Activated T-helper 17 cell treated with anti-CD3 and anti-CD28 coated beads, Interleukin-2, amount 50 U/mL, for 72 hours (primary cell): ENCODE measurements around the gene TGIF2. TPM values are rescaled to one million over a fixed set of nuclear protein-coding genes. Genes with fewer than 3 reads are reported as not detected.
A peak's percentile ranks its signal among the peaks of the same experiment; 100 is the strongest.

Experiments
- ATAC-seq: fragments of 150-1000 bp; cut with Tn5 transposase; replicated peaks from 2 replicates; pipeline ENCODE4 v1.10.0; 2021; ENCODE audit warnings: mild to moderate bottlenecking, moderate library complexity
- H3K27ac Mint-ChIP-seq: one replicate; pipeline ENCODE4 v1.8.0; 2022; ENCODE audit warnings: mixed read lengths
- H3K27me3 Mint-ChIP-seq: one replicate; pipeline ENCODE4 v1.8.0; 2022; ENCODE audit warnings: mixed read lengths
- H3K36me3 Mint-ChIP-seq: one replicate; pipeline ENCODE4 v1.8.0; 2022; ENCODE audit warnings: low read depth, mild to moderate bottlenecking, mixed read lengths
- H3K4me1 Mint-ChIP-seq: one replicate; pipeline ENCODE4 v1.8.0; 2022; ENCODE audit warnings: mixed read lengths
- H3K4me3 Mint-ChIP-seq: one replicate; pipeline ENCODE4 v1.8.0; 2022; ENCODE audit warnings: mild to moderate bottlenecking, mixed read lengths
- H3K9me3 Mint-ChIP-seq: one replicate; pipeline ENCODE4 v1.8.0; 2022; ENCODE audit warnings: mixed read lengths
- total RNA-seq, 2 donors: library from RNA; stranded (reverse); gene quantifications; one replicate each; pipeline ENCODE4 v1.2.3, GENCODE V29; 2022

The TGIF2 gene
- total RNA-seq, result 10 to 100 TPM; 43.8 to 57.1 TPM

- H3K4me3 Mint-ChIP-seq, result peak within 1 kb of the TSS; percentile 98
- H3K36me3 Mint-ChIP-seq, result peaks cover 40% of the 10 kb centered on the region
- peaks cover 25% of the 10 kb centered on the region for H3K4me1 Mint-ChIP-seq
- ATAC-seq, result peak; percentile 73
- H3K9me3 Mint-ChIP-seq, result no peaks in the 10 kb centered on the region
- no peaks in the 10 kb centered on the region for H3K27me3 Mint-ChIP-seq
- peak within 1 kb of the TSS; percentile 98 for H3K27ac Mint-ChIP-seq
Observed at GRCh38 chr20:36573103-36573797, at the start of gene TGIF2. TSS of gene TGIF2 (plus strand) at chr20:36573597. CDS start at chr20:36578775, 5,178 bp downstream.

- H3K27me3 Mint-ChIP-seq, result no peaks in the 10 kb centered on the region
- H3K9me3 Mint-ChIP-seq, result no peaks in the 10 kb centered on the region
- H3K36me3 Mint-ChIP-seq, result peaks cover 72% of the 10 kb centered on the region
- no peaks in the 10 kb centered on the region for H3K4me1 Mint-ChIP-seq
- H3K27ac Mint-ChIP-seq, result no peak overlapping the region
- ATAC-seq, result no peak
- no peak overlapping the region for H3K4me3 Mint-ChIP-seq
Observed at GRCh38 chr20:36525620-36526365, 47.6 kb upstream of the TGIF2 start.

- no peak for ATAC-seq
- H3K27me3 Mint-ChIP-seq, result no peaks in the 10 kb centered on the region
Observed at GRCh38 chr20:36526521-36527011, 46.8 kb upstream of the TGIF2 start.

GRCh38 chr20:36527331-36528125, 45.9 kb upstream of the TGIF2 start:
- Mint-ChIP-seq H3K27me3 (no peaks in the 10 kb centered on the region), H3K4me1 (no peaks in the 10 kb centered on the region), H3K9me3 (no peaks in the 10 kb centered on the region), H3K4me3 (no peak overlapping the region), H3K36me3 (peaks cover 55% of the 10 kb centered on the region), H3K27ac (no peak overlapping the region)
- no peak for ATAC-seq

More at GRCh38 chr20:36526521-36527011, 46.8 kb upstream of the TGIF2 start:
- Mint-ChIP-seq H3K36me3 (peaks cover 65% of the 10 kb centered on the region), H3K9me3 (no peaks in the 10 kb centered on the region), H3K4me3 (no peak overlapping the region), H3K4me1 (no peaks in the 10 kb centered on the region), H3K27ac (peak overlapping the region; percentile 41)

- Mint-ChIP-seq H3K4me1 (no peaks in the 10 kb centered on the region), H3K4me3 (no peak overlapping the region), H3K36me3 (peaks cover 51% of the 10 kb centered on the region), H3K27me3 (no peaks in the 10 kb centered on the region), H3K27ac (peak overlapping the region; percentile 59), H3K9me3 (no peaks in the 10 kb centered on the region)
- no peak for ATAC-seq
Observed at GRCh38 chr20:36528176-36528874, 45.1 kb upstream of the TGIF2 start.

- Mint-ChIP-seq H3K9me3 (no peaks in the 10 kb centered on the region), H3K27me3 (no peaks in the 10 kb centered on the region), H3K27ac (peak overlapping the region; percentile 59), H3K36me3 (peaks cover 45% of the 10 kb centered on the region), H3K4me3 (no peak overlapping the region), H3K4me1 (no peaks in the 10 kb centered on the region)
- no peak for ATAC-seq
Observed at GRCh38 chr20:36528875-36529417, 44.5 kb upstream of the TGIF2 start.

- H3K4me3 Mint-ChIP-seq, result no peak overlapping the region
- peaks cover 15% of the 10 kb centered on the region for H3K36me3 Mint-ChIP-seq
- ATAC-seq, result no peak
- H3K4me1 Mint-ChIP-seq, result no peaks in the 10 kb centered on the region
- H3K9me3 Mint-ChIP-seq, result no peaks in the 10 kb centered on the region
- peak overlapping the region; percentile 6 for H3K27ac Mint-ChIP-seq
- H3K27me3 Mint-ChIP-seq, result no peaks in the 10 kb centered on the region
Observed at GRCh38 chr20:36532388-36532787, 41.0 kb upstream of the TGIF2 start.

- Mint-ChIP-seq H3K9me3 (no peaks in the 10 kb centered on the region), H3K36me3 (peaks cover 11% of the 10 kb centered on the region), H3K4me1 (no peaks in the 10 kb centered on the region), H3K27ac (peak overlapping the region; percentile 6), H3K27me3 (no peaks in the 10 kb centered on the region), H3K4me3 (no peak overlapping the region)
- ATAC-seq, result no peak
Observed at GRCh38 chr20:36532822-36533221, 40.6 kb upstream of the TGIF2 start.

- H3K9me3 Mint-ChIP-seq, result no peaks in the 10 kb centered on the region
- H3K36me3 Mint-ChIP-seq, result no peaks in the 10 kb centered on the region
- no peaks in the 10 kb centered on the region for H3K4me1 Mint-ChIP-seq
- H3K27me3 Mint-ChIP-seq, result no peaks in the 10 kb centered on the region
- H3K27ac Mint-ChIP-seq, result no peak overlapping the region
- H3K4me3 Mint-ChIP-seq, result no peak overlapping the region
- no peak for ATAC-seq
Observed at GRCh38 chr20:36538026-36538722, 35.2 kb upstream of the TGIF2 start.

- H3K27me3 Mint-ChIP-seq, result no peaks in the 10 kb centered on the region
- no peaks in the 10 kb centered on the region for H3K4me1 Mint-ChIP-seq
- no peaks in the 10 kb centered on the region for H3K9me3 Mint-ChIP-seq
- H3K27ac Mint-ChIP-seq, result no peak overlapping the region
- H3K36me3 Mint-ChIP-seq, result no peaks in the 10 kb centered on the region
- no peak for ATAC-seq
- H3K4me3 Mint-ChIP-seq, result peak overlapping the region; percentile 16
Observed at GRCh38 chr20:36540551-36541211, 32.7 kb upstream of the TGIF2 start.

GRCh38 chr20:36541227-36541767, 32.1 kb upstream of the TGIF2 start, which contains the start of gene MYL9:
TSS of gene MYL9 (plus strand) at chr20:36541519. CDS start at chr20:36544885, 3,366 bp downstream.
- ATAC-seq, result peak; percentile 62
- Mint-ChIP-seq H3K36me3 (no peaks in the 10 kb centered on the region), H3K4me3 (peak within 1 kb of the TSS; percentile 16), H3K27me3 (no peaks in the 10 kb centered on the region), H3K9me3 (no peaks in the 10 kb centered on the region), H3K27ac (no peak within 1 kb of the TSS), H3K4me1 (no peaks in the 10 kb centered on the region)

- H3K9me3 Mint-ChIP-seq, result no peaks in the 10 kb centered on the region
- no peaks in the 10 kb centered on the region for H3K27me3 Mint-ChIP-seq
- H3K27ac Mint-ChIP-seq, result no peak overlapping the region
- no peaks in the 10 kb centered on the region for H3K4me1 Mint-ChIP-seq
- peak overlapping the region; percentile 4 for H3K4me3 Mint-ChIP-seq
- peak; percentile 19 for ATAC-seq
- H3K36me3 Mint-ChIP-seq, result no peaks in the 10 kb centered on the region
Observed at GRCh38 chr20:36541768-36542488, 31.5 kb upstream of the TGIF2 start.
